ENCODE results near the gene KAZALD1. TPM values are rescaled to one million over a fixed set of nuclear protein-coding genes. Genes with fewer than 3 reads are reported as not detected.
"Not testable (repeated sequence)": the region's sequence is repeated elsewhere in the genome, so short reads cannot be mapped to it uniquely, and the experiment has no call there.

The KAZALD1 gene
- polyA plus RNA-seq, 3 donors = 1.2 to 9.2 (median 3.1) TPM

DNA sequence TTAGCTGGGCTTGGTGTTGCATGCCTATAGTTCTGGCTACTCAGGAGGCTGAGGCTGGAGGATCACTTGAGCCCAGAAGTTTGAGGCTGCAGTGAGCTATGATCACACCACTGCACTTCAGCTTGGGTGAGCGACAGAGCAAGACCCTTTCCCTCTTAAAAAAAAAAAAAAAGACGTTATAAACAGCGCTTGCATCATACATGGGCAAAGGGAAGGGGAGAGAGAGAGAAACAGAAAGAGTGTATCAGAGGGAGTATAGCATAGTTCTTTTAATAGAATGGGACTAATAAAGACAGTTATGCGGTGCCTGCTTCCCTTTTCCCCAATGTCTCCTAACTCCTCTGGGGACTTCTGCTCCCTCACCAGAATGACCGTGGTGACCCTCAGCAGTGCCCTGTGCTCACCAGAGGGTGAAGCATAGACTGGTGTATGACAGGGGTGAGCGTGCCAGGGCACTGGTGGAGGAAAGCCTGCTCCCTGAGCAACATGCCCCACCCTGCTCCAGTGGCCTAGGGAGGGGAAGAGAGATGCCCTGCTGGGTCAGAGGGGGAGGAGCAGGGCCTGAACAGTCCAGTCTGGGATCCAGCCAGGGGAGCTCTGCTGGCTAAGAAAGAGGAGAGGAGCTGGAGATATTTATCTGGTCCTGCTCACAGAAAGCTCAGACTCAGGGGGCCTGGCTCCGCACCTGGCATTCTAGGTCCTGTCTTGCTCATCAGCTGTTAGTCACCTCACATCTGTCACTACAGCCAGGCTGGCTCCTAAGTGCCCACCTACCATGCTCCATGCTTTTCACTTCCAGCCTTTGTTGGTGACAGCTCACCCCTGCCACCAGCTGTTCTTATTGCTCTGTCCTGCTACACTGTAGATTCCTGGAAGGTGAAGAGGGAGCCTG lies 33.1 kb upstream of the KAZALD1 start:
- H3K27ac ChIP-seq (ENCODE audit: low read depth, low read length) = no peak overlapping the region
- WGBS, 3 donors = 45 to 79% (median 51%) methylated on average over 6 to 7 of the region's 7 CpGs

DNA sequence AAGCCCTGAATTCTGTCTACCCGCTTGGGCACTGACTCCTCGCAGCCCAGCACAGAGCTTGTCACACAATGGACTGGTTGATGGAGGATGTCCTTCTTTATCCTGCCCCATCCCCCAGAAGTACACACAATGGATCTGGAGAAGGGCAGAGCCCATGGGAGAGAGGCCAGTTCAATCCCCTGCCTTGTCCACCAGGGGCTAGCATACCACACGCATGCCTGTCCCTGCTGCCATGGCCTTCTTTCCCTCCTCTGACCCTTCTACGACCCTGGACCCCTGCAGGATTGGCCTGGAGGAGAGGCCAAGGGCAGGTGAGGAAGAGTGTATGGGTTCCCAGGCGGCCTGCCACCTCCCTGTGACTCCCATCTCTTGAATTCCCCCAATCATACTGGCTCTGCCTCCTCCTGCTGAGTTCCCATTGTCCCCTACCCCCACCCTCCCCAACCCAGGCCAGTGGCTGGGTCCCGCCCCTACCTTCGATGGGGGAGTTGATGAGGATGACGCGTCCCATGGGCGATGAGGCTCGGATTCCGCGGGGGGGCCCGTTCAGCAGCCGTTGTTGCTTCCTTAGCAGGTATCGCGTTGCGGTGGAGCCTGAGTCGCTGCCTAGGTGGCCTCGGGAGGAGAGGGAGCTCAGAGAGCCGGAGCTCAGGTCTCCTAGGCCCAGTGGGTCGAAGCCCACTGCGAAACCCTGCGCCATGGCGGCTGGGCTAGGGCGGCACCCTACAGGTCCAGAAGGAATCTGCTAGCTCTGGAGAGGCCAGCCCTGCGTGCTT lies 32.1 kb upstream of the KAZALD1 start:
- 64 to 71% (median 70%) methylated on average over 22 to 27 of the region's 27 CpGs for WGBS, 3 donors
- H3K27ac ChIP-seq (ENCODE audit: low read depth, low read length) = no peak overlapping the region

DNA sequence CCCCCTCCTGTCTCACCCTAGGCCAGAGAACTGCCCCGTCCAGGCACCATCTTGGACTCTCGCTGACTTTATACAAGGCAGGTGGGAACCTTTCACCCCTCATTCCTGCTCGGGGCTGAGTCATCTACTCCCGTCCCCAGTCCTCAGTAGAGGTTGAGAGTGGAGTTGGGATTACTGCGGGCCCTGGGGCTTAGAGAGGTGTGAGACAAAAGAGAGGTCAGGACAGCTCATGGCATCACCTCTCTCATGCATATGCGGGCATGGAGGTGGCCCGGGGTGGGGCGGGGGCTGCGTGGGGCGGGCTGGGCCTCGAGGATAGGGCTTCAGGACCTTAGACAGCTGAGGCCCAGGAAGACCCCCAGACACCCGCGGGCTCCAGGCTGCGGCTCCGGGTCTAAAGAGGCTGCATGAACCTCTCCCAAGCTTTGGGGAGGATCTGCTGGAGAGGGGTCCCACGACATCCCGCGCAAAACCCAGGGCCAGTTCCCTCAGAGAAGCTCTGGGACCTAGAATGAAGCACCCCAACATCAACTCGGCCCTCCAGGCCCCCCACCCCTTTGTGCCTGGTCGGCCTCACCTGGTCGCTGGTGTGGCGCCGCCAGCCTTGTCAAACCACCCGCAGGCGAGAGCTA lies 31.2 kb upstream of the KAZALD1 start:
- H3K27ac ChIP-seq (ENCODE audit: low read depth, low read length) = no peak overlapping the region
- 10 to 15% (median 13%) methylated on average over 20 to 25 of the region's 25 CpGs for WGBS, 3 donors

- H3K27ac ChIP-seq (ENCODE audit: low read depth, low read length) = peak within 1 kb of the TSS; percentile 71
- 0 to 1% (median 0%) methylated on average over 38 of the region's 38 CpGs for WGBS, 3 donors
Observed at GRCh38 chr10:101031128-101031795, 30.5 kb upstream of the KAZALD1 start, which contains the start of the genes PDZD7 and SFXN3. PDZD7 (minus strand) TSS chr10:101031129; CDS start chr10:101030219, 910 bp downstream. SFXN3 (plus strand) TSS chr10:101031234; CDS start chr10:101034695, 3,461 bp downstream.

- 0 to 1% (median 0%) methylated on average over 46 to 47 of the region's 47 CpGs for WGBS, 3 donors
Observed at GRCh38 chr10:101031796-101032636, 29.8 kb upstream of the KAZALD1 start.

DNA sequence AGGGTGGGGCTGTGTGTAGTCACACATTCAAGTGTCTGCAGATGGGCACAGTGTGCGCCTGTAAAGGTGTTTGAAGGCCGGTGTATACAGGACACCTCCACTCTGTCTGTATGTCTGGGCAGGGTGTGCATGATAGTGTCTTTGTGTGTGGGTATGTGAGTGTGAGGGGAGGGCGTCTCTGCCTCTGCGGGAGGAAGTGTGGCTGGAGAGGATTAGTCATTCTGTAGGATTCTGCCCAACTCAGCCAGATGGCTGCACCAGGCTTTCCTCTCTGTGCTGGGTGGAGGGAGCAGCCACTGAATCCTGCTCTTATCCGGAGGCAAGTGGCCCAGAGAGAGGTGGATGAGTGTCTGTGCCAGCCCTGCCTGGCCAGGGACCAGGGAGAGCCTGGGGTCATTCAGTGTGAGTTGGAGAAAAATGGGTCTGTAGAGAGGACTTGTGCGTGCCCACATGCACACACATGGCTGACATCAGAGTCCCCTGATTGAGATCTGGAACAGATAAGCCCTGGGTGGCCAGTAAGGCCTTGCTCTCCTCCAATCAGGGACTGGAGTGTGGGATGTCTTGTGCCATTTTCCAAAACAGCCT lies 29.1 kb upstream of the KAZALD1 start:
- H3K27ac ChIP-seq (ENCODE audit: low read depth, low read length) = peak overlapping the region; percentile 71
- 3 to 15% (median 4%) methylated on average over 6 of the region's 6 CpGs for WGBS, 3 donors

More at GRCh38 chr10:101031796-101032636, 29.8 kb upstream of the KAZALD1 start:
- H3K27ac ChIP-seq (ENCODE audit: low read depth, low read length) = peak overlapping the region; percentile 71

GRCh38 chr10:101033276-101033675 lies 28.5 kb upstream of the KAZALD1 start:
- no peak overlapping the region for H3K27ac ChIP-seq (ENCODE audit: low read depth, low read length)
- WGBS, 3 donors = 60 to 69% (median 61%) methylated on average over 3 of the region's 3 CpGs

DNA sequence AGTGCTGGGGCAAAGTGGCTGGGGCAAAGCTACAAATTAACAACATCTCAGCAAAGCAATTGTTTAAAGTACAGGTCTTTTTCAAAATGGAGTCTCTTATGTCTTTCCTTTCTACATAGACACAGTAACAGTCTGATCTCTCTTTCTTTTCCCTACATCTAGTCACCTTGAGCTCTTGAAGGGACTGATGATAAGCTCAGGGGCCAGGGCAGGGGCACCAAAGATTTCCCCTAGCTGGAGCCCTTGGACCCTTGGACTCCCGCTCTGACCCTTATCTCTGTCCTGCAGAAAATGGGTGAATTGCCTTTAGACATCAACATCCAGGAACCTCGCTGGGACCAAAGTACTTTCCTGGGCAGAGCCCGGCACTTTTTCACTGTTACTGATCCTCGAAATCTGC lies 27.4 kb upstream of the KAZALD1 start:
- H3K27ac ChIP-seq (ENCODE audit: low read depth, low read length) = not testable (repeated sequence)
- WGBS, 3 donors = 87 to 96% (median 96%) methylated on average over 4 of the region's 4 CpGs

GRCh38 chr10:101035314-101035713 lies 26.5 kb upstream of the KAZALD1 start:
- WGBS, 3 donors = 86 to 94% (median 90%) methylated on average over 7 of the region's 7 CpGs
- no peak overlapping the region for H3K27ac ChIP-seq (ENCODE audit: low read depth, low read length)

- H3K27ac ChIP-seq (ENCODE audit: low read depth, low read length) = no peak overlapping the region
- WGBS, 3 donors = 84 to 86% (median 84%) methylated on average over 10 of the region's 10 CpGs
Observed at GRCh38 chr10:101035916-101036702, 25.7 kb upstream of the KAZALD1 start.

DNA sequence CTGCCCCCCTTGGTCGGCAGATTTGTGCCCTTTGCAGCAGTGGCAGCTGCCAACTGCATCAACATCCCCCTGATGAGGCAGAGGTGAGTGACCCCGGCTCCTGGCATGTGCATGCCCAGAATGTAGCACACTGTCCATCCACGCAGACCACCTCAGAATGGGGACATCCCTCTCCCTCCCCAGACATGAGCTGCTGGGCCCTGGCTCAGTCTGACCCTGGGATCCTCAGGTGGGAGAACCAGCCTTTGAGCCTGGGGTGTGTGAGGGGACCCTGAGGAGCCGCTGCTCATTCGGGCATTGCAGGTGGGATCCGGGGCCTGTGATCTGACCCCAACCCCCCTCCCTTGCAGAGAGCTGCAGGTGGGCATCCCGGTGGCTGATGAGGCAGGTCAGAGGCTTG lies 25.1 kb upstream of the KAZALD1 start:
- H3K27ac ChIP-seq (ENCODE audit: low read depth, low read length) = no peak overlapping the region
- WGBS, 3 donors = 80 to 90% (median 86%) methylated on average over 7 of the region's 7 CpGs

- H3K27ac ChIP-seq (ENCODE audit: low read depth, low read length) = no peak overlapping the region
- WGBS, 3 donors = 75 to 82% (median 78%) methylated on average over 5 of the region's 5 CpGs
Observed at GRCh38 chr10:101038484-101038883, 23.3 kb upstream of the KAZALD1 start.

GRCh38 chr10:101040061-101040460 lies 21.7 kb upstream of the KAZALD1 start:
- H3K27ac ChIP-seq (ENCODE audit: low read depth, low read length) = no peak overlapping the region
- WGBS, 3 donors = 91 to 97% (median 92%) methylated on average over 3 of the region's 3 CpGs

DNA sequence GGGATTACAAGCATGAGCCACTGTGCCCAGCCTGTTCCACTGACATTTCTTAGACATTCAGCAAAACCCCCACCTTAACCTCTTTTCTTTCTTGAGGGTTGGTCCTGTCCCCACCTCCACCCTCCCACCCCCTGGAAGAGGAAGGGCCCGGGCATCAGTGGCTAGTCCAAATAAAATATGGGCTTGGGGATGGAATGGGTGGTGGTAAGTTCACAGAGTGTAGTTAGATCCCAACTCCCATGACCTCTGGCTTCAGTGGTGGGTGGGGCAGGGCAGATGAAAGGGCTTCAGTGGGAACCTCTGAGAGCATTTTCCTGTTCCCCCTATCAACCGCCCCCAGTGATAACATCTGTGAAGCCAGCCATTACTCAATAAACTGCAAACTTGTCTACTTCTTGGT lies 20.9 kb upstream of the KAZALD1 start:
- no peak overlapping the region for H3K27ac ChIP-seq (ENCODE audit: low read depth, low read length)
- WGBS, 3 donors = 35 to 47% (median 42%) methylated on average over 2 of the region's 2 CpGs

- WGBS, 3 donors = 20 to 28% (median 22%) methylated on average over 6 of the region's 6 CpGs
- H3K27ac ChIP-seq (ENCODE audit: low read depth, low read length) = no peak overlapping the region
Observed at GRCh38 chr10:101041252-101041761, 20.5 kb upstream of the KAZALD1 start.

DNA sequence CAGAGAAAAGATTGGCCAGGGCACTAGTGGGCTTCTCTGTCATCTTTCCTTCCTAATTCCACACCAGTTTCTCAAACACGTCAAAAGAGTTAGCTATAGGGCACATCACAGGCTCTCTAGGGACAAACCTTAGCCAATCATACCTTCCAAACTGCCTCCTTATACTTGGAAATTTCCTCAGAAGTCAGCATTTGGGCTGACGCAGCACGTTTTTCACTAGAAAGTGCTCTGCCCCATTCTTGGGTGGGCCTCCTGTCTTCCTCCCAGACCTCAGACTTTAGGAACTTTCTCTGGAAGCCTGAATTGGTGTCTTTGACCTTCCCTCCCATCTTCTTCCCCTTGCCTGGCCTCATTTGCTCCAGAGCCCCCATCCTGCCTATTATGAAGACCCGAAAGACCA lies 19.7 kb upstream of the KAZALD1 start:
- H3K27ac ChIP-seq (ENCODE audit: low read depth, low read length) = no peak overlapping the region
- WGBS, 3 donors = 60 to 67% (median 62%) methylated on average over 4 of the region's 4 CpGs
